ENCODE measurements around the gene COL6A2. TPM values are rescaled to one million over a fixed set of nuclear protein-coding genes. Genes with fewer than 3 reads are reported as not detected.
A peak's percentile ranks its signal among the peaks of the same experiment; 100 is the strongest.

The COL6A2 gene
- total and polyA plus RNA-seq, 2 of the 4 experiments (the other 2 are of a cell fraction) = 208 to 1,065 TPM

DNA sequence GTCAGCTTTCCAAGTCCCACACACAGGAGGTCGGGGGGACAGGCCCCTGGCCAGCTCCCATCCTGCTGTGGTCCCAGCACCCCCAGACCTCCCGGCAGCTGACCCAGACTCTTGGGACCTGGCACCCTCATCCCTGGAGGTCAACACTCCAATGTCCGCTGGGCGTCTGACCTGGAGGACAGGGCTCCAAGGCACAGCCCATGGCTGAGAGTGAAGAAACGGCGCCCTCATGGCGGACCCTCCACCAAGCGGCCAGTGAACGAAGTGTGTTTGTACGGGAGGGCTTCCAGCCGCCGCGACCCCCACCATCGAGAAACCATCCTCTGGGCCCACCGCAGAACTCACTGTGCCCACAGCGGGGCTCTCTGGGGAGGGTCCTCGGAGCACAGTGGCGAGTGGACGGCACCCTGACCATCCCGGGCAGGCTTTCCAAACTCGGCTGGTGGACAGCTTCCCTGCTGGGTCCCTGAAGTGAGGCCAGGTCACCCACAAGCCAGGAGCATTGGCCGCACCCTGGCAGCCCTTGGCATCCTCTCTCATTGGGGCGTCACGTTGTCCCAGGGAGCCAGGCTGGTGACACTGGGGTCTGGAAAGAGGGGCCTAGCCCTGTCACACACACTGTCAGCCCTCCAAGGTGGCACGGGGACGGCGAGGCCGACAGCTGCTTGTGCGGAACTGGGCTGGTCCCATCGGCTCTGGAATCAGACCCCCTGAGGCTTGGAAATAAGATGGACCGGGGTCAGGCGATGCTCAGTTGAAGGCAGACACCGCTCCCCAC is 47.8 kb upstream of the COL6A2 start:
- WGBS, 2 experiments (ENCODE audit: extremely low coverage in 2 of 2, insufficient read length in 1 of 2) = 87% methylated on average over 14 of the region's 33 CpGs; no CpG with 5 or more reads in 1 of the 2 experiments
- Histone ChIP-seq H4K91ac (ENCODE audit: insufficient read depth, low read depth, low read length) (peak overlapping the region; percentile 99), H2BK120ac (ENCODE audit: low read depth, low read length) (peak overlapping the region; percentile 100), H3K9me3 (ENCODE audit: control insufficient read depth, insufficient read depth, low read length) (no peaks in the 10 kb centered on the region), H3K23ac (ENCODE audit: low read depth, low read length) (peak overlapping the region; percentile 89), H4K20me1 (ENCODE audit: insufficient read depth, low read length) (0 out of 2 replicates have a peak, but pooled peaks cover 3% of the 10 kb centered on the region), H3K14ac (replicated peaks; ENCODE audit: low read depth, low read length) (peak overlapping the region; percentile 96), H3K27ac (ENCODE audit: insufficient read depth, low read length) (peak overlapping the region; percentile 95), H2BK20ac (ENCODE audit: low read depth, low read length) (peak overlapping the region; percentile 86), H2AFZ (replicated peaks; ENCODE audit: low read length, poor library complexity) (peak overlapping the region; percentile 79), H2BK15ac (ENCODE audit: low read depth, low read length) (peak overlapping the region; percentile 100; the same call in 2 of the 3 replicates), H2AK5ac (ENCODE audit: low read depth, low read length) (peak overlapping the region; percentile 99), H3K79me1 (ENCODE audit: low read depth in 1 of 2, low read length in 2 of 2) (peaks cover 4 to 40% of the 10 kb centered on the region in 2 experiments; a peak in 3 of 4 replicates), H3K4me2 (ENCODE audit: low read depth, low read length) (no peak overlapping the region; the same call in 1 of the 2 replicates), H3K4ac (ENCODE audit: low read depth, low read length) (peak overlapping the region; percentile 99), H2AK9ac (replicated peaks; ENCODE audit: low read depth, low read length, poor library complexity) (peak overlapping the region; percentile 95), H3K18ac (ENCODE audit: low read depth, low read length) (peak overlapping the region; percentile 75), H4K8ac (ENCODE audit: low read depth in 2 of 2, low read length in 2 of 2) (peak overlapping the region; percentile 83 to 88), H3K9ac (ENCODE audit: low read depth, low read length) (peak overlapping the region; percentile 34; the same call in 1 of the 2 replicates), H3K4me1 (ENCODE audit: control insufficient read depth, insufficient read depth, low read length) (peaks cover 27% of the 10 kb centered on the region), H3K56ac (ENCODE audit: extremely low read depth, insufficient read depth, low read length) (peak overlapping the region; percentile 91), H3K9me1 (ENCODE audit: insufficient read depth, low read length) (peaks cover 12% of the 10 kb centered on the region), H3K36me3 (ENCODE audit: control insufficient read depth, insufficient read depth, low read length) (no peaks in the 10 kb centered on the region), H2BK5ac (ENCODE audit: low read depth, low read length, poor library complexity, severe bottlenecking) (peak overlapping the region; percentile 99), H3K4me3 (ENCODE audit: insufficient read depth, low read depth, low read length) (no peak overlapping the region), H3K27me3 (ENCODE audit: control insufficient read depth, insufficient read depth, low read length) (no peaks in the 10 kb centered on the region), H4K5ac (ENCODE audit: low read depth, low read length) (peak overlapping the region; percentile 87)
- ATAC-seq (ENCODE audit: low read depth) = no peak
- in situ Hi-C loops (cut with MboI; ENCODE audit: low sequenced_read_pairs) = no loop called here
- TF ChIP-seq, protein P1, sequence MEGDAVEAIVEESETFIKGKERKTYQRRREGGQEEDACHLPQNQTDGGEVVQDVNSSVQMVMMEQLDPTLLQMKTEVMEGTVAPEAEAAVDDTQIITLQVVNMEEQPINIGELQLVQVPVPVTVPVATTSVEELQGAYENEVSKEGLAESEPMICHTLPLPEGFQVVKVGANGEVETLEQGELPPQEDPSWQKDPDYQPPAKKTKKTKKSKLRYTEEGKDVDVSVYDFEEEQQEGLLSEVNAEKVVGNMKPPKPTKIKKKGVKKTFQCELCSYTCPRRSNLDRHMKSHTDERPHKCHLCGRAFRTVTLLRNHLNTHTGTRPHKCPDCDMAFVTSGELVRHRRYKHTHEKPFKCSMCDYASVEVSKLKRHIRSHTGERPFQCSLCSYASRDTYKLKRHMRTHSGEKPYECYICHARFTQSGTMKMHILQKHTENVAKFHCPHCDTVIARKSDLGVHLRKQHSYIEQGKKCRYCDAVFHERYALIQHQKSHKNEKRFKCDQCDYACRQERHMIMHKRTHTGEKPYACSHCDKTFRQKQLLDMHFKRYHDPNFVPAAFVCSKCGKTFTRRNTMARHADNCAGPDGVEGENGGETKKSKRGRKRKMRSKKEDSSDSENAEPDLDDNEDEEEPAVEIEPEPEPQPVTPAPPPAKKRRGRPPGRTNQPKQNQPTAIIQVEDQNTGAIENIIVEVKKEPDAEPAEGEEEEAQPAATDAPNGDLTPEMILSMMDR (conservative IDR thresholded peaks at IDR 0.05; ENCODE audit: low read depth, low read length) = no peak
- no peak for TF ChIP-seq FOS (IDR thresholded peaks at IDR 0.05; ENCODE audit: low read depth, low read length)
- TF ChIP-seq RFX5 (IDR thresholded peaks at IDR 0.05; ENCODE audit: low read depth, low read length) = no peak
- TF ChIP-seq, protein P2, sequence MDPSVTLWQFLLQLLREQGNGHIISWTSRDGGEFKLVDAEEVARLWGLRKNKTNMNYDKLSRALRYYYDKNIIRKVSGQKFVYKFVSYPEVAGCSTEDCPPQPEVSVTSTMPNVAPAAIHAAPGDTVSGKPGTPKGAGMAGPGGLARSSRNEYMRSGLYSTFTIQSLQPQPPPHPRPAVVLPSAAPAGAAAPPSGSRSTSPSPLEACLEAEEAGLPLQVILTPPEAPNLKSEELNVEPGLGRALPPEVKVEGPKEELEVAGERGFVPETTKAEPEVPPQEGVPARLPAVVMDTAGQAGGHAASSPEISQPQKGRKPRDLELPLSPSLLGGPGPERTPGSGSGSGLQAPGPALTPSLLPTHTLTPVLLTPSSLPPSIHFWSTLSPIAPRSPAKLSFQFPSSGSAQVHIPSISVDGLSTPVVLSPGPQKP (IDR thresholded peaks at IDR 0.05; ENCODE audit: borderline replicate concordance, low read depth, low read length) = no peak
- TF ChIP-seq NFE2L2 (IDR thresholded peaks at IDR 0.05; ENCODE audit: low read depth, low read length) = no peak
- no peak; the same call in 1 of the 2 replicates for TF ChIP-seq POLR2A (IDR thresholded peaks at IDR 0.05; ENCODE audit: low read depth, low read length)
- no peak for TF ChIP-seq SMC3 (IDR thresholded peaks at IDR 0.05; ENCODE audit: low read depth, low read length)
- POLR2A ChIA-PET (ENCODE audit: unreplicated experiment) = no interaction called here
- intact Hi-C loops (cut with micrococcal nuclease) = loop anchor here (1.0 to 2.0 kb wide), 3 partner anchors 14 to 42 kb away; no protein-coding TSS in a partner anchor
- no TSS peak for BruUV-seq (replicated peaks)
- CTCF ChIA-PET = interaction anchor here (1.2 to 1.3 kb wide), 2 partner anchors 24 to 69 kb away, joined by 3 read pairs; partner anchors contain the start of gene COL6A1
- no peak for DNase-seq
- dilution Hi-C loops (cut with HindIII; ENCODE audit: low sequenced_read_pairs, unreplicated experiment) = no loop called here
